Activated CD4-positive, alpha-beta T cell treated with anti-CD3 and anti-CD28 coated beads, Interleukin-2, amount 50 U/mL, for 4 hours (primary cell): ENCODE data around the gene RNU1-2.
"Not testable (repeated sequence)": the region's sequence is repeated elsewhere in the genome, so short reads cannot be mapped to it uniquely, and the experiment has no call there.

Source experiments
- DNase-seq, 2 experiments: peaks; one replicate each; pipeline ENCODE4 v3.0.0-alpha.2; 2020

Gene RNU1-2

GRCh38 chr1:16888860-16889816 lies 6.6 kb upstream of the RNU1-2 start:
- peak; percentile 41 to 46 for DNase-seq

DNA sequence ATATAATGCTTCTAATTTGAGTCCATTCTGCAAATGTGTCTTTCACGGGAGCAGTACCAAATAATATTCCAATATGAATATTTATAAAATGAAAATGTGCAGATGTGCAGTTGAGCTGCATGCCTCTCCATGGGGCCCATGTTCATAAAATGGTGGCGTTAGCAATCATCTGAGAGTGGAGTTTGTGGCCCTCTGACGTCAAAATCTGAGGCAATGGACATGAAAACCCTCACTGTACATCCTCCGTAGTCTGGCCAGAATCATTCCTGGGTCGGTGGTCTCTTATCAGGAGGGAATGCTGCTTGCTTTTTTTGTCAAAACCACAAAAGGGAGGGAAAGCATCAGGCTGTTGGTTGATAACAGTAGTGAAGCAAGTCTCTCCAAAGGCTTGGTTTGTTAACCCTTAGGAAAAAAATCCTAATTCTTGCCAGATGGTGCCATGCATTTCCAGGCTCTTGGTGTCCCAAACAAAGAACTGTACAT lies 5.2 kb upstream of the RNU1-2 start:
- not testable (repeated sequence) for DNase-seq

- DNase-seq: not testable (repeated sequence)
Measured at GRCh38 chr1:16891057-16891456, 4.7 kb upstream of the RNU1-2 start.

DNA sequence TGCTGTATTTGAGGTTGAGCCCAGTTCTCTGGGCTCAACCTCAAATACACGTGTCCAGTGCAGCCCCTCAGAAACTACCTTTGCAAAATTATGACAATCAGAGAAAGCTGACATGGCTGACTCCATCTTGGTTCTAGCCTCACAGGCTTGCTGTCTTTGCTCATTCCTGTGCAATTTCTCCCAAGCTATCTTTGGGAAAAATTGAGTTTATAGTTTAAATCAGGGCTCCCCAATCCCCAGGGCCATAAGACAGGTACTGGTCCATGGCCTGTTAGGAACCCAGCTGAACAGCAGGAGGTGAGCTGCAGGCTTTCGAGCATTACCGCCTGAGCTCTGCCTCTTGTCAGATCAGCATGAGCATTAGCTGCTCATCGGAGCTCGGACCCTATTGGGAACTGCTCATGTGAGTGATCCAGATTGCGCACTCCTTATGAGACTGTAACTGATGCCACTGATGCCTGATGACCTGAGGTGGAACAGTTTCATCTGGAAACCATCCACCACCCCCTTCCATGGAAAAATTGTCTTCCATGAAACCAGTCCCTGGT lies 2.7 kb upstream of the RNU1-2 start:
- not testable (repeated sequence) for DNase-seq

DNA sequence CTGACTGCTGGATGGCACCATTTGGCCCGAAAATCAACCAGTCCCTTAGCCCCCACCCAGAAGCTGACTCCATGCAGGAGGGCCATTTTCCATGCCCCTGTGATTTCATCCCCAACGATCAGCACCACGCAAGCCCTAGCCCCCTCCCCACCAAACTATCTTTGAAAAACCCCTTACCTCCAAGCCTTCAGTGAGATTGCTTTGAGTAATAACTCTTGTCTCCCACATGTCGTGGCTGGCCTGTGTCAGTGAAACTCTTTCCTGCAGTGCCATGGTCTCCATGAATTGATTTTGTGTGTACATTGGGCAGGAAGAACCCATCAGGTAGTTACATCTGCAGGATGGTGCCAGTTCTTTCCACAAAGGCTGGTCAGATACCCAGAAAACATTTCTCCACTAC lies 2.0 kb upstream of the RNU1-2 start:
- DNase-seq: not testable (repeated sequence)

GRCh38 chr1:16894338-16894737 lies 1.4 kb upstream of the RNU1-2 start:
- not testable (repeated sequence) for DNase-seq

GRCh38 chr1:16895233-16895597 lies 565 bp upstream of the RNU1-2 start:
- DNase-seq: not testable (repeated sequence)

DNA sequence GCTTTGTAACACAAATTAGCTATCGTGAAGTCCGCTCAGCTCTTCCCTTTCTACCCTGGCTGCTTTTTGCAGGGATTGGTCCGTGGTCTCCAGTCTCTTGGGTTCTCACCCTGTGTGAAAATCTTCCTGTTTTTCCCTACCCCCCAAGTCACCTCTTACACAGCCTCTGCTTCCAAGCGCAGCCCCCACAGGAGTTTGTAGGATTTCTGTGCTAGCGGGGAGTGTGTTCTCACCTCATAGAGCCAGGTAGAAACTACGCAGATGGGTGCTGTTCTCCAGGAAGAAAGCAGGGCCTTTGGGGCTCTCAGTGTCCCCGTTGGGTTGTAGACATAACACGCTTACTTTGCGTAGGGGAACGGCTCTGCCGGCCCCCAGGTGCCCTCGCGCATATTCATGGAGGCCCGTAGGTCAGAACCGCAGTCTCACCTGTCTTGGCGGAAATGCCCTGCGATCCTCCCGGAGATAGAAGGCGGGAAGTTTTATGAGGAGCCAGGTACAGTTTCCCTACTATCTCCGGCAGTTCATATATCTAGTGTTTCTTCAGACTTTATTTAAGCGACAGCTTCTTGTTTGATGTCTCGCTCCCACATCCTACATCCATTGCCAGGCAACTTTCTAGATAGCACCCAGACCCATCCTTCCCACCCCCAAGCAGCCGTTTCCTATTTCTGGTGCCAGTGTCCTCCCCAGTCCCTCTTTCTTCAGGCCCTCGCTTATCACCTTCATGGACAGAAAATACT lies 706 bp downstream of the RNU1-2 start:
- DNase-seq: peak; percentile 54 to 60

GRCh38 chr1:16897653-16898052 lies 1.9 kb downstream of the RNU1-2 start:
- not testable (repeated sequence) for DNase-seq

DNA sequence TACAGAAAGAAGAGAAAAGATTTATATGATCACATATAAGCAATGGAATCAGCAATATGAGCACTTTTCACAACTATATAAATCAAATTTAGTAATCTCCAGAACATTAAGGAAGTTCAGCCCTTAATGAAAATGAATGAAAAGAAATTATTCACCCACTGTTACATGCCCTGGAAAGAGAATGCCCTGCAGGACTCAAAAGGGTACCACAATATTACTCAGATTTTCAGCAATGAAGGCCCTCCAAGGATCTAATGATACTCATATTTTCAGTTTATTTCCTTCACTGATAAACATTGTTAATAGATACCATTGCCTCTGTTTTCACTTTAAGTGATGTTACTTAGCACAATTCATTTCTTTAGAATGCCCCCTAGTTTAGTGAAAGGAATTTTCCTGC lies 2.5 kb downstream of the RNU1-2 start:
- not testable (repeated sequence) for DNase-seq

DNA sequence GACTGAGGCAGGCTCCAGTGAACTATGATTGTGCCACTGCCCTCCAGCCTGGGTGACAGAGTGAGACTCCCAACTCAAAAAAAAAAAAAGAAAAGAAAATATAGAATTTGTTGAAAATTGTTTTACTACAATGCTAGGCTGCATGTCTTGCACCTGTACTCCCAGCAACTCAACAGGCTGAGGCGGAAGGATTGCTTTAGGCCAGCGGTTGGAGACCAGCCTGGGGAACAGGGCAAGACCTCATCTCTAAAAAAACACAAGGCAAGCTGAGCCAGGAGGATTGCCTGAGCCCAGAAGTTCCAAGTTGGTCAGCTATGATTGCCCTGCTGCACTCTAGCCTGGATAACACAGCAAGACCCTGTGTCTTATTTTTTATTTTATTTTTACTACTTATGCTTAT lies 3.2 kb downstream of the RNU1-2 start:
- not testable (repeated sequence) for DNase-seq

DNA sequence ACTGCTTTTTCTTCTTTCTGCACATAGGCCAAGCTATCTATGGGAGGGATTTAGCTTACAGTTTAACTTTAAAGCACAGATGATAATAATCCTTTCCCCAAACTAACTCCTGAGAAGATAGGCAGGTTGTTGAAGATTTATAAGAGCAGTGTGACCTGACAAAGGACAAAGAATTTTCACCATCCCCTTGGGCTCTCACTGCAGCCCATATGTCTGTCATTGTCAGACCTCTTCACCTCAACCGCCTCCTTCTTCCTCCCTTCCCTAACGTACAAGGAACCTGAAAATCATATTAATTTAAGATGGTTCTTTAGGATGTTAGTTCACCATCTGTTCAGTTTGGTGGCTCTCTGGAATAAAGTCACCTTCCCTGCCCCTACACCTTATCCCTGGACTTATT lies 5.0 kb downstream of the RNU1-2 start:
- no peak for DNase-seq

GRCh38 chr1:16901371-16901770 lies 5.6 kb downstream of the RNU1-2 start:
- not testable (repeated sequence) for DNase-seq

GRCh38 chr1:16903054-16903453 lies 7.3 kb downstream of the RNU1-2 start:
- DNase-seq: no peak

DNA sequence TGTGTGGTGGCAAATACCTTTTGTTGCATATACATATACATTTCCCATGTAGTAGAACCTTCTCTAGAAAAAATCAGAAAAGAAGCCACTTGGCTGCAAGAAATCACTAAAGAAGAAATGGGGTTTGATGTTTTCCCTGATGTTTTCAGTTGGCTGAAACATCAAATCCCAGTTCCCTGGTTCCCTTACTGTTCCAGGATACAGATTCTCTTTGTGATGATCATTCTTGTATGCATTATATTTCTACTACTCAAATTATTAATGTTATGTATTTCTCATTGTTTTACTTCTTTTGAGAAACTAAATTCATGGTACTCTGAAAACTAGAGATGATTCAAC lies 7.6 kb downstream of the RNU1-2 start:
- DNase-seq: no peak

DNA sequence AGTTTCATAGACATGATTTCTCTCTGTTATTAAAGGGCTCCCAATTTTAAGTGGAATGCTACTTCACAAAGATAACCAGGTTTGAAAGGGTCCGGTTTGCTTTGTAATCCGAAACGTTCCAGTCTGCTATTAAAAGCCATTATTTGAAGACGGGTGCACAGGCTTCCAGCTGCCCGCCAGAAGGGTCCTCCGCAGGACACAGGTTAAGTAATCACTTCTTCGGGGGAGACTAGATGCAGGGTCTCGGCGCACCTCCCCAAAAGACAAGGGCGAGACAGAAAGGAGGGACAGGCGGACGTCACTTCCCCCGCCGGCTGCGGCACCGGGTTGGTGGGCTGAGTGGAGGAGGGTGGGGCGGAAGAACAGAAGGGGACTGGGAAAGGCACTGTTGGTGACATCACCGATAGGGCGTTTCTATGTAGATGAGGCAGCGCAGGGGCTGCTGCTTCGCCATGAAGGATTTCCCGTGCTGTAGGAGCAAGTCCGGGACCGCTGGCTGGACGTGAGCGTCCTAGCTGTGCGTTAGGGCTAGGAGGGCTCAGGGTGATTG lies 8.9 kb downstream of the RNU1-2 start:
- DNase-seq: peak; percentile 100

- no peak for DNase-seq
Measured at GRCh38 chr1:16905110-16905867, 9.5 kb downstream of the RNU1-2 start.

GRCh38 chr1:16905868-16906702 lies 10.3 kb downstream of the RNU1-2 start:
- no peak for DNase-seq

DNA sequence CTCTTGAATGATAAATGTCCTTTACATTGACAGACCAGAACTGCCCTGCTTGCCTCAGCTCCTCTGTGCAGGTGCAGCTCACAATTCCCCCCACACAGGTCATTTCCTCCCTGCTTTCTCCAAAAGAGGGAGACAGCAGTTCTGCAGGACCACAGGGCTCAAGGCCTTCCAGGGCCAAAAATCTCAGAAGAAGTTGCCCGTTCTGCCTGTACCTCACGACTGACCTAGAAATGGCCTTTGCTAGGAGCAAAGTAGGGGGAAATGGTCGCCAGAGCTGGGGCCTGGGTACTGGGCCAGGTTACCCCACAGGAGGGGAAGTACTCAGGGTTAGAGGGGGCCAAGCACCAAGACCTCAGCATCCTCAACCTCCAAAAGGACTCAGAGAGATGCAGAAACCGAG lies 11.1 kb downstream of the RNU1-2 start:
- no peak for DNase-seq

DNA sequence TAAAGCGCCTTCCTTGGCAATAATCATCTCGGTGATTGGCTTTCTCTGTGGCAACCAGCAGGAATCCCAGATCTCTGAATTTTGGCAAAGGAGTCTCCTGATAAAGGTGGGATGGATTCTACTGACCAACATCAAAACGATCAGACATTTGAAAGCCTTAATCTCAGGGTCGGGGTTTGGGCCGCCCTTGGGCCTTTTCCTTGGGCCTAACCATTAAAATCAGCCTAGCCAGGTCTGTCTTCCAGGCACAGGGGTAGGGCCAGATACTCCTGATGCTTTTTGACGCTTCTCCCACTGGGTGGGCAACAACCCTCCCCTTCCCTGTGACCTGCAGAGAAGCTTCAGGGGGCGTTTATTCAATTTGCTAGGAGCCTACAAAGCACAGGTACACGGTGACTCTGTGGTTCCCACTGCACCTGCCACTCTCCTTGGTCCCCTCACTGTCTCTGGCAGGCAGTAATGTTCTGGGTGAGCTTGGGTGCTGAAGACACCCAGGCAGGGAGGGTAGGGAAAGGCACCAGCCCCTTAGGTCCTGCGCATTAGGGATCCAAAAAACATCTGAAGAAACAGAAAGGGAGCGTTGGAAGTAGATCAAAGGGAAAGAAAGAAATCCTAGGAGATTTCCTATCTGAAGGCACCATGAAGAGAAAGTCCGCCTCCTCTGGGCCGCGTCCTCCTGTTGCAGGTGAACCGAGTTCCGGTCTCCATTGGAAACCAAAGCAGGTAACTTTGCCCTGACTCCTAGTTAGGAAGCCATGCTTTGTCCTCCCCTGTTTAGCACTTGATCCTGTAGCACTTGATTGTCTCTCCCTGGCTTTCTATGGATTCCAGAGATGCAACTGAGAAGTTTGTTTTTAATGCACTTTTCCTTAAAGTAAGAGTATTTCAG lies 12.3 kb downstream of the RNU1-2 start:
- DNase-seq: no peak
